ENCODE data around the gene FEM1A. TPM values are rescaled to one million over a fixed set of nuclear protein-coding genes. Genes with fewer than 3 reads are reported as not detected.

The FEM1A gene
- total and polyA plus RNA-seq, 2 of the 8 experiments (the other 6 are each of a cell fraction or from before 2014, with no cell fraction given) = 6.7 to 16.1 TPM

DNA sequence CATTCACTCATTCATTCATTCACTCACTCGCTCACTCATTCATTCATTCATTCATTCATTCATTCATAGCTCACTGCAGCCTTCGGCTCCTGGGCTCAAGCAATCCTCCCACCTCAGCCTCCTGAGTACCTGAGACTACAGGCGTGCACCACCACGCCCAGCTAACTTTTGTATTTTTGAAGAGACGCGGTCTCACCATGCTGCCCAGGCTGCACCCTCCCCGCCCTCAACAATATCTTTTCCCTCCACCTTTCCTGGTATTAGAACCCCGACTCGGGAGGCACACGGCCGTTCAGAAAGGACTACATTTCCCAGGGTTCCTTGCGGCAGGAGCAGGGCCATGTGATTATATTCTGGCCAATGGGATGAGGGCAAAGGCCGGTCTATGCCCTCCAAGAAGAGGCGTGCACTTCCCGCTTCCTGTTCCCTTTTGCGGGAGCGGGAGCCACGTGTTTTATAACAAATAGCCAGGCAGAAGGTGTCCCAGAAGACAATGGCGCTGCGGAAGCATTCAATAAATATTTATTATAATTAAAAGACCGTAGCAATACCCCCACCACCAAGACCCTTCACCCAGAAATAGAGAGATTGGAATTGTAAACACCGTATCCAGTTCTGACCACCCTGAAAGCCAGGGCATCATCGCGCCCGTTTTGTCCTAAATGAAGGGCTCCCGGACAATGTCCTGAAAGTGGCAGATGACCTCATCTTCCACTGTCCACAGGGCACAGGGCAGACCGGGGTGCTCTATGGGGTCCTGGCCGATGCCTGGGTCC is 24.1 kb downstream of the FEM1A start (continued):
- TF ChIP-seq RBBP5 (IDR thresholded peaks at IDR 0.05; ENCODE audit: borderline replicate concordance, low read depth, low read length) = no peak
- TF ChIP-seq, protein P1, sequence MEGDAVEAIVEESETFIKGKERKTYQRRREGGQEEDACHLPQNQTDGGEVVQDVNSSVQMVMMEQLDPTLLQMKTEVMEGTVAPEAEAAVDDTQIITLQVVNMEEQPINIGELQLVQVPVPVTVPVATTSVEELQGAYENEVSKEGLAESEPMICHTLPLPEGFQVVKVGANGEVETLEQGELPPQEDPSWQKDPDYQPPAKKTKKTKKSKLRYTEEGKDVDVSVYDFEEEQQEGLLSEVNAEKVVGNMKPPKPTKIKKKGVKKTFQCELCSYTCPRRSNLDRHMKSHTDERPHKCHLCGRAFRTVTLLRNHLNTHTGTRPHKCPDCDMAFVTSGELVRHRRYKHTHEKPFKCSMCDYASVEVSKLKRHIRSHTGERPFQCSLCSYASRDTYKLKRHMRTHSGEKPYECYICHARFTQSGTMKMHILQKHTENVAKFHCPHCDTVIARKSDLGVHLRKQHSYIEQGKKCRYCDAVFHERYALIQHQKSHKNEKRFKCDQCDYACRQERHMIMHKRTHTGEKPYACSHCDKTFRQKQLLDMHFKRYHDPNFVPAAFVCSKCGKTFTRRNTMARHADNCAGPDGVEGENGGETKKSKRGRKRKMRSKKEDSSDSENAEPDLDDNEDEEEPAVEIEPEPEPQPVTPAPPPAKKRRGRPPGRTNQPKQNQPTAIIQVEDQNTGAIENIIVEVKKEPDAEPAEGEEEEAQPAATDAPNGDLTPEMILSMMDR (IDR thresholded peaks at IDR 0.05; ENCODE audit: control extremely low read depth in 1 of 3, insufficient read depth in 1 of 3, low read depth in 1 of 3, low read length in 3 of 3) = no peak
- TF ChIP-seq, protein P2, sequence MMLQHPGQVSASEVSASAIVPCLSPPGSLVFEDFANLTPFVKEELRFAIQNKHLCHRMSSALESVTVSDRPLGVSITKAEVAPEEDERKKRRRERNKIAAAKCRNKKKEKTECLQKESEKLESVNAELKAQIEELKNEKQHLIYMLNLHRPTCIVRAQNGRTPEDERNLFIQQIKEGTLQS (IDR thresholded peaks at IDR 0.05; ENCODE audit: insufficient read depth, low read depth, low read length) = peak; percentile 85
- TF ChIP-seq CHD2 (IDR thresholded peaks at IDR 0.05; ENCODE audit: low read length) = peak; percentile 62
- TF ChIP-seq, protein P3, sequence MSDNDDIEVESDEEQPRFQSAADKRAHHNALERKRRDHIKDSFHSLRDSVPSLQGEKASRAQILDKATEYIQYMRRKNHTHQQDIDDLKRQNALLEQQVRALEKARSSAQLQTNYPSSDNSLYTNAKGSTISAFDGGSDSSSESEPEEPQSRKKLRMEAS (IDR thresholded peaks at IDR 0.05) = peak; percentile 99
- no peak for TF ChIP-seq POLR2A (IDR thresholded peaks at IDR 0.05; ENCODE audit: control extremely low read depth in 1 of 2, low read depth in 2 of 2, low read length in 2 of 2)
- TF ChIP-seq FOSL1 (IDR thresholded peaks at IDR 0.05; ENCODE audit: insufficient read depth, low read depth, low read length) = no peak

All from H1 (cell line).